ENCODE measurements around the gene KIF7. TPM values are rescaled to one million over a fixed set of nuclear protein-coding genes. Genes with fewer than 3 reads are reported as not detected.

KIF7 gene
- total RNA-seq, 1 experiment from 2014 or later = 1.4 TPM

DNA sequence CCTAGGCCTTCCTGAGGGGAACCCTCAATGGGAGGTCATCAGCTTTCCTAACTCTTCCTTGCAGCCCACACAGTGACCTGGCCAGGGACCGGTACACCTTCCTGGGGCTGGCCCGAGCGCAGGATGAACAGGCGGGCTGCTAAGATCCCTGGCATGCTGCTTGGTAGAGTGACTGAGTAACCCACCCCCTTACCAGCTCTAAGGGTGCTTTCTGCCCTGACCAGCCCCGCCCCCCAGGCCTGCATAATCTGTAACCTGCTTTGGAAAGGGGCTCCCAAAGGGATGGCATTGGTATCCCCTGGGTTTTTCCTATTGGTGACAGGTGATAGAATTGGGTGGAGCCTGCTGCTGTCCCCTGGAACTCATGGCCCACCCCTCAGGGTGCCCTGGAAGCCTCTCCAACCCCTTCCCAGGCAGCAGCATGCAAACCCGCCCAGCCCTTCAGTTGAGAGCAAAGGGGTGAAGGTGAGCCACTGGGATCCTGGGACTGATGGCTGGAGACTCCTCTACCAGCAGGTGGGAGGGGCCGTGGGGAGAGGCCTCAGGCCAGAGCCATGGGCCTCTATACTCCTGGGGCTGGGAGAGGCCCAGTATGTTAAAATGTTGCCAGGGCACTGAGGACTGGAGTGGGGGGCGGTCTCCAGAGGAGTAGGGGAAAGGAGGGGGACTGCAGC, 11.1 kb upstream of the KIF7 start:
- Mint-ChIP-seq H3K36me3 (ENCODE audit: insufficient read depth, unreplicated experiment) (no peaks in the 10 kb centered on the region), H3K27me3 (ENCODE audit: unreplicated experiment) (peaks cover 15% of the 10 kb centered on the region), H3K4me1 (ENCODE audit: low read depth, unreplicated experiment) (peaks cover 19% of the 10 kb centered on the region), H3K27ac (ENCODE audit: unreplicated experiment) (no peak overlapping the region), H3K4me3 (ENCODE audit: low read depth, unreplicated experiment) (peak overlapping the region; percentile 41), H3K9me3 (ENCODE audit: low read depth, unreplicated experiment) (no peaks in the 10 kb centered on the region)
- CTCF ChIA-PET = no interaction called here
- TF ChIP-seq CTCF (IDR thresholded peaks at IDR 0.05; ENCODE audit: unreplicated experiment) = no peak
- intact Hi-C loops (cut with micrococcal nuclease; ENCODE audit: unreplicated experiment) = no loop called here
- DNase-seq = no peak
- no TSS peak for BruUV-seq (replicated peaks)

DNA sequence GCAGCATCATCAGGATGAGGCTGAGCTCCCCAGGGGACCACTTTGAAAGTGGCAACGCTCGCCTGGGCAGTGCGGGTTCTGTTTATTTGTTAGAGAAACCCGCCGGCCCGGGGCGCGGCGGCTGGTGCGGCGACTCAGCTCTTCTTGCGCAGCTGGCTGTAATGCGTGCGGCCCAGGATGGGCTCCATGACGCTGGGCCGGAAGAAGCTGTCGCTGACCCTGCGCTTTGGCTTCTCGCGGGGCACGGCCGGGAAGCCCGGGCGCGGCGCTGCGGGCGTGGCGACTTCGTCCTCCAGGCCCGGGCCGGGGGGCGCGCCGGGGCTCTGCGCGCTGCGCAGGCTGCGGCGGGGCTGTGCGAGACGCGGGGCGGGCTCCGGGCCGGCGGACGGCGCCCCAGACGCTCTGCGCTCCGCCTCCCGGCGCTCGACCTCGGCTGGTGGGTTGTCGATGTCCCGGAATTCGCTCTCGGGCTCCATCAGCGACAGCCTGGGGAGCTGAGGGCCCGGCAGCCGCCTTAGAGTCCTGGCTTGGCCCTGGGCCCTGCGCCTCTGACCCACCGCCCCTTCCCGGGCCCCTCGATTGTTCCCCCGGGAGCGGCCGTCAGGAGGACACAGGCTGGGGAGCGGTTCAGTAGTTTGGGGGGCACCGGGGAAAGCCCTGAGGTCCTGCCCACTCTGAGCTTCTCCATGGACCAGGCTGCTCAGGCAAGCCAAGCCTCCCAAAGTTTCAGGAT, 10.3 kb upstream of the KIF7 start:
- no TSS peak for BruUV-seq (replicated peaks)
- Mint-ChIP-seq H3K9me3 (ENCODE audit: low read depth, unreplicated experiment) (no peaks in the 10 kb centered on the region), H3K36me3 (ENCODE audit: insufficient read depth, unreplicated experiment) (no peaks in the 10 kb centered on the region), H3K27ac (ENCODE audit: unreplicated experiment) (no peak overlapping the region), H3K27me3 (ENCODE audit: unreplicated experiment) (peaks cover 9% of the 10 kb centered on the region), H3K4me3 (ENCODE audit: low read depth, unreplicated experiment) (peak overlapping the region; percentile 41), H3K4me1 (ENCODE audit: low read depth, unreplicated experiment) (peaks cover 19% of the 10 kb centered on the region)
- CTCF ChIA-PET = no interaction called here
- intact Hi-C loops (cut with micrococcal nuclease; ENCODE audit: unreplicated experiment) = no loop called here
- TF ChIP-seq CTCF (IDR thresholded peaks at IDR 0.05; ENCODE audit: unreplicated experiment) = no peak
- peak; percentile 52 for DNase-seq

- Mint-ChIP-seq H3K27me3 (ENCODE audit: unreplicated experiment) (no peaks in the 10 kb centered on the region), H3K4me3 (ENCODE audit: low read depth, unreplicated experiment) (peak overlapping the region; percentile 41), H3K27ac (ENCODE audit: unreplicated experiment) (no peak overlapping the region), H3K4me1 (ENCODE audit: low read depth, unreplicated experiment) (peaks cover 19% of the 10 kb centered on the region), H3K36me3 (ENCODE audit: insufficient read depth, unreplicated experiment) (no peaks in the 10 kb centered on the region), H3K9me3 (ENCODE audit: low read depth, unreplicated experiment) (no peaks in the 10 kb centered on the region)
- no TSS peak for BruUV-seq (replicated peaks)
- CTCF ChIA-PET = no interaction called here
- no peak for TF ChIP-seq CTCF (IDR thresholded peaks at IDR 0.05; ENCODE audit: unreplicated experiment)
- no peak for DNase-seq
- intact Hi-C loops (cut with micrococcal nuclease; ENCODE audit: unreplicated experiment) = no loop called here
These were observed 9.4 kb upstream of the KIF7 start for GRCh38 chr15:89664441-89665350.

DNA sequence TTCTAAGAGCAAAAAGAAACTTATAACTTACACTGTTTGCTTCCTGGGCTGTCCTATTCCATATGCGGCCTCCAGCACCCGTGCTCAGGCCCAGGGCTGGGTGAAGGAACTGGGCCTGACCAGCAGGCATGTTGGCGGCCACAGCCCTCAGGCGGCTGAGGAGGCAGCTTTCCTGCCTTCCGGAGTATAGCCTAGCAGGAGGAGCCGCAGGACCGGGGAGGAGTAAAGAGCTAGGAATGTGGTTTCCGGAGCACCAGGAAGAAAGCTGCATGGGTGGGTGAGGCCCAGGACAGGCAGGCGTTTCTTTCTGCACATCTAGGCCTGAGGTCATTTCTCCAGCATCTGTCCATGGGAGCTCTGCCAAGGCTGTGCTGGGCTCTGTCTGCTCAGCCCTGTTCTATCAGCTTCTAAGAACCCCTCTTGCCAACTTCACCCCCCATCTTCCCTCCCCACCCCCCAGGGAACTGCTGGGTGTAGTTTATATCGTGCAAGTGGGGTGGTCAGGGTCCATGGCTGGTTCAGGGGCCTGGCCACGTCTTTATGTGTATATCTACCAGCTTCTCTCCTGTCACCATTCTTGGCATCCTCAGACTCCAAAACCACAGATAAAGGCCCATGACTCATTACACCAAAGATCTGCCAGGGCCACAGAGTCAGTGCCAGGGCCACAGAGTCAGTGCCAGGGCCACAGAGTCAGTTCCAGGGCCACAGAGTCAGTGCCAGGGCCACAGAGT, 7.8 kb upstream of the KIF7 start:
- intact Hi-C loops (cut with micrococcal nuclease; ENCODE audit: unreplicated experiment) = no loop called here
- H3K4me1 Mint-ChIP-seq (ENCODE audit: low read depth, unreplicated experiment) = peaks cover 27% of the 10 kb centered on the region

More for the DNA sequence above, 7.8 kb upstream of the KIF7 start:
- CTCF ChIA-PET = interaction anchor here (0.6 to 1.4 kb wide), 4 partner anchors 9 to 227 kb away, joined by 4 to 7 read pairs (median 6); no protein-coding TSS in a partner anchor
- no TSS peak for BruUV-seq (replicated peaks)
- peak; percentile 82 for DNase-seq
- TF ChIP-seq CTCF (IDR thresholded peaks at IDR 0.05; ENCODE audit: unreplicated experiment) = no peak
- no peak overlapping the region for H3K27ac Mint-ChIP-seq (ENCODE audit: unreplicated experiment)
- H3K9me3 Mint-ChIP-seq (ENCODE audit: low read depth, unreplicated experiment) = no peaks in the 10 kb centered on the region
- peak overlapping the region; percentile 39 for H3K4me3 Mint-ChIP-seq (ENCODE audit: low read depth, unreplicated experiment)
- no peaks in the 10 kb centered on the region for H3K27me3 Mint-ChIP-seq (ENCODE audit: unreplicated experiment)
- no peaks in the 10 kb centered on the region for H3K36me3 Mint-ChIP-seq (ENCODE audit: insufficient read depth, unreplicated experiment)
